Measurements from ENCODE around the gene SP3. TPM values are rescaled to one million over a fixed set of nuclear protein-coding genes. Genes with fewer than 3 reads are reported as not detected.

Gene SP3
- total and polyA plus RNA-seq, 2 of the 8 experiments (the other 6 are each of a cell fraction or from before 2014, with no cell fraction given), result 31.0 to 92.1 TPM

DNA sequence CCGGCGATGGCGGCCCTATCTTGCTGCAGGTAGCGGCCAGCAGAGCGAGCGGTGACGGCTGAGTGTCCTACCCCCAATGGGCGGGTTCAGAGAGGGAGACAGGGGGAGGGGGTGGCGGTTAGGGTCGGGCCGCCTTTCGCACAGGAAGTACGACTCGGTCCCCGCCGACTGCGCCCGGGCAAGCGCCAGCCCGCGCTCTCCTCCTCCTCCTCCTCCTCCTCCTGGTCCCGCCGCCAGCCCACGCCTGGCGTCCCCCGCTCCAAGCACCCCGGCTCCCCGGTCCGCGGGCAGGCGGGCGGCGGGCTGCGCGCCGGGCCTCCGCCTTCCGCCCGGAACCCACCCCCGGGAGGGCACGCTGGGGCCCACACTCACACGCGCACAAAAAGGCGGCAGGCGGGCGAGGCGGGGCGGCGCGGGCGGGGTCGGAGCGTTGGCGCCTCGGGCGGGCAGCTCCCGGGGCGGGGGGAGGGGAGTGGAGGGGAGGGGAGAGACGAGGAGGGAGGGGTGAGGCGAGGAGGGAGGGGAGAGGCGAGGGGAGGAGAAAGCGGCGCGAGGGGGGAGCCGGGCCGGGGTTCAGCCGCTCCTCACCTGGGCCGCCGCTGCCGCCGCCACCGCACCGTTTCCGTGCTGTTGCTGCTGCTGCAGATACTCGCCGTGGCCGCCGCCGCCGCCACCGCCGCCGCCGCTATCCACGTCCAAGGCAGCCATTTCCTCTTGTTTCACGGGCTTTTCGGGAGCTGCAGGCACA lies 1.2 kb downstream of the SP3 start:
- H3K36me3 ChIP-seq (ENCODE audit: control insufficient read depth in 2 of 4, insufficient read depth in 4 of 4, low read length in 3 of 4), result peaks cover 0 to 5% (median 2%) of the 10 kb centered on the region in 4 experiments; a peak in 3 of 8 replicates
- H2BK120ac ChIP-seq (replicated peaks; ENCODE audit: low read depth, low read length), result no peak overlapping the region
- no peak overlapping the region for H2AK5ac ChIP-seq (ENCODE audit: low read depth, low read length)
- no peak overlapping the region for H2BK20ac ChIP-seq (ENCODE audit: low read length)
- H3K18ac ChIP-seq (ENCODE audit: extremely low read depth, low read length), result peak overlapping the region; percentile 60
- no peak overlapping the region for H2BK5ac ChIP-seq (ENCODE audit: low read depth, low read length)
- peak overlapping the region; percentile 43 to 49; a peak in 3 of 4 replicates for H3K4me2 ChIP-seq (ENCODE audit: insufficient read depth in 1 of 2, low read depth in 2 of 2, low read length in 2 of 2)
- peaks cover 27 to 49% of the 10 kb centered on the region in 2 experiments for H3K79me2 ChIP-seq (ENCODE audit: control insufficient read depth in 1 of 2, insufficient read depth in 2 of 2, low read length in 2 of 2)
- FAIRE-seq, result no peak
- no peaks in the 10 kb centered on the region for H3K23me2 ChIP-seq (ENCODE audit: low read depth, low read length)
- H3K23ac ChIP-seq (ENCODE audit: insufficient read length), result no peak overlapping the region
- H3K56ac ChIP-seq (replicated peaks; ENCODE audit: insufficient read length, low read depth, low read length), result no peak overlapping the region
- H3K79me1 ChIP-seq (ENCODE audit: low read depth, low read length), result no peaks in the 10 kb centered on the region; the same call in 1 of the 2 replicates
- H4K20me1 ChIP-seq (replicated peaks in 1 of 2; ENCODE audit: control insufficient read depth in 1 of 2, insufficient read depth in 2 of 2, low read length in 2 of 2), result peaks cover 0 to 2% of the 10 kb centered on the region in 2 experiments
- peak overlapping the region; percentile 97 for H4K8ac ChIP-seq (ENCODE audit: extremely low read depth, insufficient read depth, low read length)
- H4K91ac ChIP-seq (replicated peaks; ENCODE audit: insufficient read length, low read length), result peak overlapping the region; percentile 54
- H3K9ac ChIP-seq (replicated peaks in 1 of 4; ENCODE audit: extremely low read depth in 1 of 4, low read depth in 3 of 4, low read length in 3 of 4), result peak overlapping the region; percentile 65 to 98 (median 84); a peak in 6 of 7 replicates
- no peak overlapping the region for H3K4ac ChIP-seq (replicated peaks; ENCODE audit: insufficient read length, low read depth, low read length)
- peak overlapping the region; percentile 66 to 99 (median 86) for H3K4me3 ChIP-seq (ENCODE audit: extremely low read depth in 1 of 4, insufficient read depth in 2 of 4, low read depth in 3 of 4, low read length in 4 of 4)
- peaks cover 0 to 6% (median 1%) of the 10 kb centered on the region in 4 experiments; a peak in 1 of 7 replicates for H3K4me1 ChIP-seq (replicated peaks in 1 of 4; ENCODE audit: control insufficient read depth in 3 of 4, insufficient read depth in 4 of 4, low read length in 3 of 4)
- no peaks in the 10 kb centered on the region for H3K27me3 ChIP-seq (replicated peaks in 1 of 4; ENCODE audit: control insufficient read depth in 3 of 4, extremely low read depth in 1 of 4, insufficient read depth in 3 of 4, low read length in 3 of 4)
- H2BK12ac ChIP-seq (ENCODE audit: low read depth, low read length), result no peak overlapping the region
- no peak overlapping the region for H3K14ac ChIP-seq (ENCODE audit: insufficient read length)
- POLR2A ChIA-PET (ENCODE audit: partially characterized antibody), result interaction anchor here (0.9 to 2.0 kb wide), 4 partner anchors 17 to 94 kb away, joined by 3 to 6 read pairs (median 4); no protein-coding TSS in a partner anchor
- peak overlapping the region; percentile 93 for H3K27ac ChIP-seq (ENCODE audit: low read depth, low read length)
- no CpG with 5 or more reads among the region's 87 CpGs for whole genome bisulfite sequencing, 2 experiments (ENCODE audit: extremely low coverage in 1 of 2, insufficient coverage in 1 of 2, insufficient read length in 1 of 2, insufficient replicate concordance in 2 of 2, low coverage in 1 of 2, low lambda C conversion rate in 2 of 2, missing lambda C conversion rate in 1 of 2)
- no peaks in the 10 kb centered on the region for H3K9me3 ChIP-seq (ENCODE audit: insufficient read depth in 2 of 2, low read depth in 1 of 2, low read length in 1 of 2)
- CTCF ChIA-PET (ENCODE audit: partially characterized antibody), result no interaction called here
- DNase-seq (ENCODE audit: low read depth in 1 of 2, low spot score in 2 of 2), result peak; percentile 63 to 89
- no peak overlapping the region for H2BK15ac ChIP-seq (ENCODE audit: low read length)
- peak overlapping the region; percentile 76 for H4K5ac ChIP-seq (ENCODE audit: insufficient read length, low read depth, low read length)
- no peak overlapping the region for H2AFZ ChIP-seq (ENCODE audit: low read length)
- peak; percentile 52 for TF ChIP-seq KDM4A (IDR thresholded peaks at IDR 0.05; ENCODE audit: low read depth, low read length, severe bottlenecking)
- TF ChIP-seq, protein P1, sequence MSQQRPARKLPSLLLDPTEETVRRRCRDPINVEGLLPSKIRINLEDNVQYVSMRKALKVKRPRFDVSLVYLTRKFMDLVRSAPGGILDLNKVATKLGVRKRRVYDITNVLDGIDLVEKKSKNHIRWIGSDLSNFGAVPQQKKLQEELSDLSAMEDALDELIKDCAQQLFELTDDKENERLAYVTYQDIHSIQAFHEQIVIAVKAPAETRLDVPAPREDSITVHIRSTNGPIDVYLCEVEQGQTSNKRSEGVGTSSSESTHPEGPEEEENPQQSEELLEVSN (IDR thresholded peaks at IDR 0.05), result peak; percentile 88
- TF ChIP-seq KDM1A (IDR thresholded peaks at IDR 0.05; ENCODE audit: borderline replicate concordance, low read length), result no peak
- peak; percentile 39 to 71; a peak in 2 of 3 replicates for TF ChIP-seq POLR2A (IDR thresholded peaks at IDR 0.05; ENCODE audit: control extremely low read depth in 1 of 2, low read depth in 2 of 2, low read length in 2 of 2)
- TF ChIP-seq YY1 (IDR thresholded peaks at IDR 0.05; ENCODE audit: low read depth, low read length), result 0 out of 2 replicates have a peak, but pooled peaks have one; percentile 3
- peak; percentile 91 for TF ChIP-seq PHF8 (conservative IDR thresholded peaks at IDR 0.05; ENCODE audit: low read depth, low read length)
- TF ChIP-seq, protein P2, sequence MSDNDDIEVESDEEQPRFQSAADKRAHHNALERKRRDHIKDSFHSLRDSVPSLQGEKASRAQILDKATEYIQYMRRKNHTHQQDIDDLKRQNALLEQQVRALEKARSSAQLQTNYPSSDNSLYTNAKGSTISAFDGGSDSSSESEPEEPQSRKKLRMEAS (IDR thresholded peaks at IDR 0.05), result peak; percentile 72
- TF ChIP-seq ZNF274 (IDR thresholded peaks at IDR 0.05; ENCODE audit: borderline replicate concordance, extremely low read depth, low read length), result no peak
- peak; percentile 50 for TF ChIP-seq TAF1 (IDR thresholded peaks at IDR 0.05; ENCODE audit: low read depth, low read length)
- peak; percentile 37; the same call in 1 of the 2 replicates for TF ChIP-seq EGR1 (IDR thresholded peaks at IDR 0.05; ENCODE audit: borderline replicate concordance, low read depth, low read length)
- no peak for TF ChIP-seq RXRA (IDR thresholded peaks at IDR 0.05; ENCODE audit: insufficient read depth, low read depth, low read length)

Data from H1 (cell line).